ENCODE measurements around the gene SLC7A8. TPM values are rescaled to one million over a fixed set of nuclear protein-coding genes. Genes with fewer than 3 reads are reported as not detected.

SLC7A8 gene
- total RNA-seq, 3 donors from 2014 or later (not counting 1 experiment from before 2014, with no cell fraction given): 0.42 to 1.2 (median 1.0) TPM

- DNase-seq: no peak
- H3K27ac ChIP-seq (ENCODE audit: low read length): no peak overlapping the region
- no peak overlapping the region for H3K27ac Mint-ChIP-seq
- no peak overlapping the region for H3K4me3 ChIP-seq (ENCODE audit: low read length)
- peaks cover 29% of the 10 kb centered on the region for H3K36me3 Mint-ChIP-seq
- H3K36me3 ChIP-seq (ENCODE audit: control insufficient read depth, insufficient read depth, low read length): peaks cover 81% of the 10 kb centered on the region
- no peaks in the 10 kb centered on the region for H3K4me1 ChIP-seq (ENCODE audit: control insufficient read depth, insufficient read depth, low read length)
- H3K27me3 ChIP-seq (ENCODE audit: control insufficient read depth, insufficient read depth, low read length): no peaks in the 10 kb centered on the region
- intact Hi-C loops (cut with micrococcal nuclease): no loop called here
- no peak overlapping the region for H3K4me3 Mint-ChIP-seq
- H3K9me3 Mint-ChIP-seq: no peaks in the 10 kb centered on the region
- WGBS (ENCODE audit: insufficient coverage): 96% methylated on average over 5 of the region's 5 CpGs
- no peak for ATAC-seq
- peaks cover 0 to 5% of the 10 kb centered on the region in 2 donors for H3K4me1 Mint-ChIP-seq
- no peaks in the 10 kb centered on the region for H3K27me3 Mint-ChIP-seq (ENCODE audit: low read depth in 2 of 2)
- TF ChIP-seq, protein P1, sequence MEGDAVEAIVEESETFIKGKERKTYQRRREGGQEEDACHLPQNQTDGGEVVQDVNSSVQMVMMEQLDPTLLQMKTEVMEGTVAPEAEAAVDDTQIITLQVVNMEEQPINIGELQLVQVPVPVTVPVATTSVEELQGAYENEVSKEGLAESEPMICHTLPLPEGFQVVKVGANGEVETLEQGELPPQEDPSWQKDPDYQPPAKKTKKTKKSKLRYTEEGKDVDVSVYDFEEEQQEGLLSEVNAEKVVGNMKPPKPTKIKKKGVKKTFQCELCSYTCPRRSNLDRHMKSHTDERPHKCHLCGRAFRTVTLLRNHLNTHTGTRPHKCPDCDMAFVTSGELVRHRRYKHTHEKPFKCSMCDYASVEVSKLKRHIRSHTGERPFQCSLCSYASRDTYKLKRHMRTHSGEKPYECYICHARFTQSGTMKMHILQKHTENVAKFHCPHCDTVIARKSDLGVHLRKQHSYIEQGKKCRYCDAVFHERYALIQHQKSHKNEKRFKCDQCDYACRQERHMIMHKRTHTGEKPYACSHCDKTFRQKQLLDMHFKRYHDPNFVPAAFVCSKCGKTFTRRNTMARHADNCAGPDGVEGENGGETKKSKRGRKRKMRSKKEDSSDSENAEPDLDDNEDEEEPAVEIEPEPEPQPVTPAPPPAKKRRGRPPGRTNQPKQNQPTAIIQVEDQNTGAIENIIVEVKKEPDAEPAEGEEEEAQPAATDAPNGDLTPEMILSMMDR (IDR thresholded peaks at IDR 0.05): no peak
- H3K9me3 ChIP-seq (ENCODE audit: control insufficient read depth, insufficient read depth, low read length): no peaks in the 10 kb centered on the region
Observed at GRCh38 chr14:23077962-23078361, 105.5 kb downstream of the SLC7A8 start.

DNA sequence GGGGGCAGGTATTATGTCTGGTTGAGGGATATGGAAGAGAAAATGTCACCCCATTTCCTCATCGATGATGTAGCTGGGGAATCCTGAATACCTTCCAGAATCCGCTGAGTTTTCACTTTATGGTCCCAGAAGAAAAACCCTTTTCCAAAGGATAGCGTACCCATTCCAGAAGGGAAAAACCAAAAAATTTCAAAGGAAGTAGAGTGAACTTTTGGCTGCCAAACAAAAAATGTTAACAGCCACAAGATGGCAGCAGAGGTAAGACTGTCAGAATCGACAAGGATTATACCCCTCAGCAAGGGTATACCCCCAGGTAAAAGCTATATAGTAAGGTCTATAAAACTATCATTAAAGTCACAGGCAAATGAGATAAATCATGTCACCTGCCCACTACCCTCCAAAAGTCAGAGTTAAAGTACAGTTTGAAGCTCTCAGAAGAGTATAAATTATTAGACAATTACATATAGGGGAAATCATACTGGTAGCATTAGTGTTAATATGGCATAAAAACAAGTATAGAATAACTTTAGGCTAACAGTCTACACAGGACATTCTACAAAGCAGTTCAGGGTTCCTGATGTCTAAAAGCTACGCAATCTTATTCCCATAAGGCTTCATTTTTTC is 106.6 kb downstream of the SLC7A8 start:
- no peaks in the 10 kb centered on the region for H3K27me3 ChIP-seq (ENCODE audit: control insufficient read depth, insufficient read depth, low read length)
- TF ChIP-seq, protein P1 (IDR thresholded peaks at IDR 0.05): peak; percentile 66
- intact Hi-C loops (cut with micrococcal nuclease): no loop called here
- 100% methylated on average over 3 of the region's 5 CpGs for WGBS (ENCODE audit: insufficient coverage)
- H3K4me3 ChIP-seq (ENCODE audit: low read length): no peak overlapping the region
- Mint-ChIP-seq H3K36me3 (peaks cover 29% of the 10 kb centered on the region), H3K9me3 (no peaks in the 10 kb centered on the region), H3K4me1 (peaks cover under 1 to 11% of the 10 kb centered on the region in 2 donors), H3K27ac (no peak overlapping the region), H3K4me3 (no peak overlapping the region), H3K27me3 (ENCODE audit: low read depth in 2 of 2) (no peaks in the 10 kb centered on the region)
- DNase-seq: peak in 1 of 2 donors; percentile 72
- peaks cover 3% of the 10 kb centered on the region for H3K4me1 ChIP-seq (ENCODE audit: control insufficient read depth, insufficient read depth, low read length)
- H3K9me3 ChIP-seq (ENCODE audit: control insufficient read depth, insufficient read depth, low read length): no peaks in the 10 kb centered on the region
- H3K36me3 ChIP-seq (ENCODE audit: control insufficient read depth, insufficient read depth, low read length): peaks cover 85% of the 10 kb centered on the region
- ATAC-seq: peak in 2 of 3 donors; percentile 58 to 74
- H3K27ac ChIP-seq (ENCODE audit: low read length): no peak overlapping the region

Other genes with a start within 250 kb of the SLC7A8 start
- 10 to 100 TPM; 17.0 to 21.2 (median 20.2) TPM for gene HAUS4, start 226.6 kb downstream of the SLC7A8 start, total RNA-seq
- under 1 TPM; 0.45 to 0.61 (median 0.56) TPM for gene AJUBA, start 201.1 kb downstream of the SLC7A8 start, total RNA-seq
- gene C14orf93, start 173.5 kb downstream of the SLC7A8 start, total RNA-seq: 10 to 100 TPM; 12.1 to 15.1 (median 13.6) TPM
- gene PSMB5, start 148.8 kb downstream of the SLC7A8 start, total RNA-seq: 10 to 100 TPM; 15.7 to 19.1 (median 16.4) TPM
- not detected for gene PSMB11, start 141.4 kb downstream of the SLC7A8 start, total RNA-seq
- gene CDH24, start 126.1 kb downstream of the SLC7A8 start, total RNA-seq: 1 to 10 TPM; 1.9 to 4.9 (median 2.8) TPM
- 100 to 1,000 TPM; 321 to 395 (median 347) TPM for gene ACIN1, start 88.5 kb downstream of the SLC7A8 start, total RNA-seq
- 10 to 100 TPM; 10.6 to 19.0 (median 14.7) TPM for gene C14orf119, start 88.2 kb downstream of the SLC7A8 start, total RNA-seq
- not detected for gene CIROP, start 78.7 kb downstream of the SLC7A8 start, total RNA-seq
- gene CEBPE, start 64.4 kb downstream of the SLC7A8 start, total RNA-seq: not detected
- not detected for gene RNF212B, start 54.3 kb upstream of the SLC7A8 start, total RNA-seq
- gene HOMEZ, start 102.5 kb upstream of the SLC7A8 start, total RNA-seq: 10 to 100 TPM in 1 of 3 donors, 1 to 10 TPM in 2; 5.1 to 10.1 (median 7.0) TPM
- 10 to 100 TPM; 13.2 to 27.8 (median 25.1) TPM for gene PPP1R3E, start 119.2 kb upstream of the SLC7A8 start, total RNA-seq
- 10 to 100 TPM; 13.8 to 25.3 (median 14.4) TPM for gene BCL2L2, start 123.2 kb upstream of the SLC7A8 start, total RNA-seq
- 100 to 1,000 TPM; 226 to 261 (median 238) TPM for gene PABPN1, start 137.8 kb upstream of the SLC7A8 start, total RNA-seq
- under 1 TPM in 2 of 3 donors, not detected in 1; 0.28 to 1.00 TPM for gene SLC22A17, start 169.2 kb upstream of the SLC7A8 start, total RNA-seq
- gene EFS, start 181.5 kb upstream of the SLC7A8 start, total RNA-seq: not detected
- gene IL25, start 189.1 kb upstream of the SLC7A8 start, total RNA-seq: not detected
- gene CMTM5, start 193.4 kb upstream of the SLC7A8 start, total RNA-seq: 1 to 10 TPM in 2 of 3 donors, not detected in 1; 2.9 to 4.5 TPM
- not detected for gene MYH6, start 224.6 kb upstream of the SLC7A8 start, total RNA-seq

Data from natural killer cell (primary cell).